HL-60 (cell line): ENCODE results near the gene PLA2G3.

Experiments
- DNase-seq, 2 experiments: peaks; one replicate each; pipeline ENCODE4 v3.0.0-alpha.2; 2010 to 2020; ENCODE audit warnings: low read depth in 1 of 2, low spot score in 1 of 2
- H3K27ac ChIP-seq: fragments of 250-450 bp; sonication (Bioruptor Pico); replicated peaks from 2 replicates; pipeline ENCODE4 v1.5.1; 2020; ENCODE audit warnings: mild to moderate bottlenecking, moderate library complexity
- H3K27me3 ChIP-seq: fragments of 250-450 bp; sonication (Bioruptor Pico); 2 replicates; pipeline ENCODE4 v1.5.1; 2021; ENCODE audit warnings: mild to moderate bottlenecking, moderate library complexity; ENCODE audit not compliant: insufficient read depth, poor library complexity, severe bottlenecking
- H3K4me3 ChIP-seq: replicated peaks from 2 replicates; pipeline ENCODE4 v1.5.1; 2011; ENCODE audit warnings: mild to moderate bottlenecking, control low read depth, low read length; ENCODE audit not compliant: insufficient read depth
- CTCF ChIP-seq: IDR thresholded peaks from one replicate; pipeline ENCODE4 v1.5.1; 2011; ENCODE audit warnings: low read length, control low read depth, inconsistent platforms; ENCODE audit not compliant: insufficient read depth
- GABPA ChIP-seq: IDR thresholded peaks from 2 replicates; pipeline ENCODE4 v1.6.1; 2012; ENCODE audit warnings: low read depth
- POLR2AphosphoS5 ChIP-seq: IDR thresholded peaks from 2 replicates; pipeline ENCODE4 v1.6.1; 2012; ENCODE audit warnings: low read depth
- REST ChIP-seq: IDR thresholded peaks from 2 replicates; pipeline ENCODE4 v1.6.1; 2012; ENCODE audit warnings: low read depth; ENCODE audit not compliant: insufficient replicate concordance
- SPI1 ChIP-seq: IDR thresholded peaks from 2 replicates; pipeline ENCODE4 v1.6.1; 2012; ENCODE audit warnings: low read depth, mild to moderate bottlenecking, borderline replicate concordance

Gene PLA2G3

GRCh38 chr22:31126128-31126868 is 14.0 kb downstream of the PLA2G3 start:
- no peak overlapping the region for H3K27ac ChIP-seq
- no peak for DNase-seq
- TF ChIP-seq POLR2AphosphoS5 (no peak), CTCF (no peak), GABPA (no peak), SPI1 (no peak), REST (no peak)
- no peaks in the 10 kb centered on the region for H3K27me3 ChIP-seq
- H3K4me3 ChIP-seq = no peak overlapping the region

- no peak for DNase-seq
- no peaks in the 10 kb centered on the region for H3K27me3 ChIP-seq
- no peak for TF ChIP-seq CTCF
- no peak for TF ChIP-seq REST
- TF ChIP-seq SPI1 = no peak
- TF ChIP-seq POLR2AphosphoS5 = no peak
- no peak for TF ChIP-seq GABPA
- H3K4me3 ChIP-seq = no peak overlapping the region
- H3K27ac ChIP-seq = no peak overlapping the region
These were observed 14.7 kb downstream of the PLA2G3 start for GRCh38 chr22:31125521-31126117.

GRCh38 chr22:31124811-31125465 is 15.4 kb downstream of the PLA2G3 start:
- Histone ChIP-seq H3K4me3 (no peak overlapping the region), H3K27ac (no peak overlapping the region), H3K27me3 (no peaks in the 10 kb centered on the region)
- no peak for DNase-seq
- TF ChIP-seq GABPA = no peak
- TF ChIP-seq POLR2AphosphoS5 = no peak
- no peak for TF ChIP-seq REST
- TF ChIP-seq CTCF = no peak
- no peak for TF ChIP-seq SPI1
